SJCRH30 (cell line): ENCODE measurements around the gene TNNC1. TPM values are rescaled to one million over a fixed set of nuclear protein-coding genes. Genes with fewer than 3 reads are reported as not detected.

ENCODE experiments used
- total RNA-seq: library from RNA; depleted of rRNA; stranded (reverse); fragments of >200 nt; shearing (Covaris generic); gene quantifications from 2 replicates; pipeline ENCODE4 v1.2.3, GENCODE V29; 2014; rRNA removed

Gene TNNC1
- total RNA-seq, 1 experiment from 2014 or later, result 8.5 TPM

Other genes starting within 250 kb of the TNNC1 start
- gene TLR9, start 228.4 kb downstream of the TNNC1 start, total RNA-seq, result not detected in 2 replicates
- 32.3 and 32.7 TPM in 2 replicates for gene TWF2, start 214.9 kb downstream of the TNNC1 start, total RNA-seq
- 6.1 and 7.6 TPM in 2 replicates for gene PPM1M, start 208.3 kb downstream of the TNNC1 start, total RNA-seq
- 93.9 and 97.1 TPM in 2 replicates for gene WDR82, start 175.4 kb downstream of the TNNC1 start, total RNA-seq
- 5.5 and 6.5 TPM in 2 replicates for gene GLYCTK, start 166.2 kb downstream of the TNNC1 start, total RNA-seq
- 0.14 and 0.33 TPM in 2 replicates for gene DNAH1, start 137.7 kb downstream of the TNNC1 start, total RNA-seq
- gene BAP1, start 44.0 kb downstream of the TNNC1 start, total RNA-seq, result 65.9 and 71.2 TPM in 2 replicates
- 4.8 and 5.7 TPM in 2 replicates for gene PHF7, start 43.4 kb downstream of the TNNC1 start, total RNA-seq
- gene SEMA3G, start 8.9 kb downstream of the TNNC1 start, total RNA-seq, result 0.03 and 0.10 TPM in 2 replicates
- 32.8 and 43.5 TPM in 2 replicates for gene NISCH, start 1.6 kb upstream of the TNNC1 start, total RNA-seq
- gene STAB1, start 41.3 kb upstream of the TNNC1 start, total RNA-seq, result not detected in 2 replicates
- 140 and 152 TPM in 2 replicates for gene NT5DC2, start 79.8 kb upstream of the TNNC1 start, total RNA-seq
- gene UQCC5, start 82.6 kb upstream of the TNNC1 start, total RNA-seq, result 12.7 and 13.2 TPM in 2 replicates
- gene PBRM1, start 231.9 kb upstream of the TNNC1 start, total RNA-seq, result 60.0 and 64.2 TPM in 2 replicates
- gene GNL3, start 232.0 kb upstream of the TNNC1 start, total RNA-seq, result 141 and 171 TPM in 2 replicates